H4 (cell line): ENCODE measurements around the gene CRIP3. TPM values are rescaled to one million over a fixed set of nuclear protein-coding genes. Genes with fewer than 3 reads are reported as not detected.

Experiments used
- DNase-seq: peaks from one replicate; pipeline ENCODE4 v3.0.0-alpha.2; 2015; ENCODE audit warnings: low spot score
- total RNA-seq: library from RNA; depleted of rRNA; stranded (reverse); fragments of >200 nt; shearing (Covaris generic); gene quantifications from 2 replicates; pipeline ENCODE4 v1.2.3, GENCODE V29; 2014

CRIP3 gene
- total RNA-seq, 1 experiment from 2014 or later = not detected

GRCh38 chr6:43287717-43288679 is 20.6 kb downstream of the CRIP3 start:
- no peak for DNase-seq

DNA sequence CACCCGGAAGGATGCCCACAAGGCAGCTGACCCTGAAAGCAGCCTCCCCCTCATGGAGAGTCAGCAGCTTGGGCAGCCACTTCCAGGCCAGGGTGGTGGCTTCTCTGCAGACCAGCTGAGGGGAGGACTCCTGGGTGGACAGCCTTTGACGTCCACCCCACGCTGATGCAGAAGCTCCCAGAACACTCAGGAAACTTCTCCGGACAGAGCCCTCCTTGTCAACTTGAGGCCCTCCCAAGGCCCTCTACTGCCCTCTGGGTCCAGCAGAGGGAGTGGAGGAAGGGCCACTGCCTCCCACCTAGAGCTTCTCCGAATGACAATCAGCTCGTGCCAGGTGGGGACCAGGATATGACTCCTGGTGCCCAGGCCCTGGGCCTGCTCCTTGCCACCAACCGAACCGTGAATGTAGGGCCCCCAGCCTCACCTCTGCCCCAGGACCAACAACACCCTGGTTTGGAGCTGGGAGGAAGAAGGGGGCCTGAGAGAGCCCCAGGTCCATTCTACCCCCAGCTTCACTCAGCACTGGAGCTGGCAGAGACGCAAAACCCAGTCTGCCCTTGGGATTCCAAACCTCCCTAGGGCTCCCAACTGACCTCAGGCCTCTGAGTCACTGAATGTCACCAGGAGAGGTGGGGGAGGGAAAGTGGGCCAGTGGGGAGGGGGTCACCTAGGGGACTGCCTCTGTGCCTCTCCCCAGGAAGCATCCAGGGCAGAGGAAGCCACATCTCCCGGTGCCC is 21.5 kb downstream of the CRIP3 start:
- DNase-seq = no peak

DNA sequence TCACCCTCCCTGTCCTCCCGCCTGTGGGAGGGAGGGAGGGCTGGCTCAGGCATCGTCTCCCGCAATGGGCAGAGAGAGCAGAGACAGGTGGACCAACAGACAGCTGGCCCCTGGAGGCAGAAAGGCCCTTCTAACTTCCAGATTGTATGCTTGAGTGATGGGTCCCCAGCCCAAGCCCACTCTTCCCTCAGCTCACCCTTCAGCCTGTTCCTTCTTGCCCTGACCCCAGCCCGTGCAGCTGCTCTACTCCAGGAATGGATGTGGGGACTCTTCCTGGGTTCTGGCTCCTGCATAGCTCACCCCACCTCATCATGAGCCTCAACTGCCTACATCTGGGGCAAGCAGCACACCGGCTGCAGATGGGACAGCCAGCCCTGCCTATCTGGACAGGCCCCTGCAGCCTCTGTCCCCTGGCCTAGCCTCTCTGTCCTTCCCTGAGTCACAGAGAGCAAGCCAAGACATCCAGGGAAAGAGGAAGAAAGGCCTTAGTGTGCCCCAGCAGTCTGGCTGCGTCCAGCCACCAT is 22.1 kb downstream of the CRIP3 start:
- DNase-seq = no peak

- no peak for DNase-seq
Observed at GRCh38 chr6:43285832-43286231, 22.8 kb downstream of the CRIP3 start.

GRCh38 chr6:43284991-43285781 is 23.4 kb downstream of the CRIP3 start:
- no peak for DNase-seq

GRCh38 chr6:43283905-43284304 is 24.7 kb downstream of the CRIP3 start:
- DNase-seq = no peak

DNA sequence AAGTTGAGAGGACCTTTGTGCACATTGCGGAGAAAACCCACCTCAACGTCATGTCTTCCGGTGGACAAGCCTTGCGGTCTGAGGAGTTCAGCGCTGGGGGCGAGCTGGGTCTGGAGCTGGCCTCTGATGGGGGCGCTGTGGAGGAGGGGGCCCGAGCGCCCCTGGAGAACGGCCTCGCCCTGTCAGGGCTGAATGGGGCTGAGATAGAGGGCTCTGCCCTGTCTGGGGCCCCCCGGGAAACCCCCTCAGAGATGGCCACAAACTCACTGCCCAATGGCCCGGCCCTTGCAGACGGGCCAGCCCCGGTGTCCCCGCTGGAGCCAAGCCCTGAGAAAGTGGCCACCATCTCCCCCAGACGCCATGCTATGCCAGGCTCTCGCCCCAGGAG is 25.1 kb downstream of the CRIP3 start:
- DNase-seq = no peak

- no peak for DNase-seq
Observed at GRCh38 chr6:43282636-43283513, 25.8 kb downstream of the CRIP3 start.

DNA sequence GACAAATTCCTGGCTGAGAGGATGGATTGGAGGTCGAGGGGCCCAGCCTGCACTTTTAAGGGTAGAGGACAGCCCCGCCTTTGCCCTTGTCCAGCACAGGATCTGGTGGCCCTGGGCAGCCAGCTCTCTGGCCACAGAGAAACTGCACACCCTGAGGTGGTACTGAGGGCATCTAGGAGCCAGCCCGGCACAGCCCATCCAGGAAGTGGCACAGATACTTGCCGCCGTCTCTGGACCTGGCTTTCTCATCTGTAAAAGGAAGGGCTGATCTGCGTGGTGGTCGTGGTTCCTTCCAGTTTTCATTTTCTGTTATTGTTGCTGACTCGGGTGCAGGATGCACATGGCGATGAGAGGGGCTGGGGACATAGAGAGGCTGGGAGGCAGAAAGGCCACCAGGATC is 26.6 kb downstream of the CRIP3 start:
- no peak for DNase-seq

GRCh38 chr6:43280234-43280633 is 28.4 kb downstream of the CRIP3 start:
- no peak for DNase-seq

DNA sequence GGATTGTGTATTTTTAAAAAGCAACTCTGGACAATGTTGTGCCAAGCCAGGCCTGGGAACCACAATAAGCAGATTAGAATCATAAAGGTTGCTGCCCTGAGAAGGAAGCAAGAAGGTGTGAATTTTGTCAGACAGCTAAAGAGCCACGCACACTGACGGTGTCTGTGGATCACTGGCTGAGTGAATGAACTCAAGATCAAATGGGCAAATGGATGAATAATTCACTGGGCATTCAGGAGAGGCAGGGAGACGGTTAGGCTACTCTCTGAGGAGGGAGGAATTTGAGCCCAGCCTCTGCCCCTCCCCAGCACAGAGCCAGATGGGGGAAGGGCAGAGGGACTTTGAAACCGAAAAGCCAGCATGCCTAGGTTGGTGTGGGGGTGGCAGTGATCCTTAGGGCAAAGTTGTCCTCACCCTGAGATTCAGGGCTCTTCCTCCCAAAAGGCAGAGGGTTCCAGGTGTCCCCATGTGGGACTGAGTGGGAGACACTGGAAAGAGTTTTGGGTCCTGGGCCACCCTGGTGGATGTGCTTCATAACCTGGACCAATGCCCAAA is 30.0 kb downstream of the CRIP3 start:
- no peak for DNase-seq

GRCh38 chr6:43277643-43278523 is 30.7 kb downstream of the CRIP3 start:
- DNase-seq = no peak

- DNase-seq = no peak
Observed at GRCh38 chr6:43277306-43277642, 31.4 kb downstream of the CRIP3 start.

DNA sequence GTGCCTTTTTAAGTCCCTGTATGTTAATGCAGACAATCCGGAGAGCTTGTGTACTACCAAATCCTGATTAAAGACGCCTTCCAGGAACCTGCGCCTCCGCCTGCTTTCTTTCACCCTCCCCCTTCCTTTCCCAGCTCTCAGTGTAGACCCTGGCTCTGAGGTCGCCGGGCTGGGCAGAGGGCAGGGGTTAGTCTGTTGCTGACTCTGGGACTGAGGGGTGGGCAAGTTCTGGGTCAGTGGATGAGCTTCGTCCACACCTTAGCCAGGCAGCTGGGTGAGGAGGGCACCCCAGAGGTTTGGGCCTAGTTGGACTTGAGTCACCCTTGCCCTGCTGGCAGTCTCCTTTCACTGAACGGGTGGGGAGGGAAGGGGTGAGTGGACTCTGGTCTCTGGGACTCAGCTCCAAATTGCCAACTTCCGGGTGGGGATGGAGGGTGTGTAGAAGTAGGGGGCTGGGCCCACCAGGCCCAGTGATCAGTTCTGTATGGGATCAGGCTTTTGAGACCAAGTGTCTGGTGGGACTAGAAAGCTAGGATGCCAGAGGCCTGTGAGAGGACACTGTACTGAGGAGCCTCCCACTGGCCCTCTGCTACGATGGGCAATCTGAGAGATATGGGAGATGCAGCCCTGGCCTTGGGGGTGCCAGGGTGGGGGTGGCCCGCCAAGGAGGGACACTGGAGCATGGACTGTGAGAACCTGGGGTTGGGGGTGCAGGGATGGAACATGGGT is 31.9 kb downstream of the CRIP3 start:
- no peak for DNase-seq

DNA sequence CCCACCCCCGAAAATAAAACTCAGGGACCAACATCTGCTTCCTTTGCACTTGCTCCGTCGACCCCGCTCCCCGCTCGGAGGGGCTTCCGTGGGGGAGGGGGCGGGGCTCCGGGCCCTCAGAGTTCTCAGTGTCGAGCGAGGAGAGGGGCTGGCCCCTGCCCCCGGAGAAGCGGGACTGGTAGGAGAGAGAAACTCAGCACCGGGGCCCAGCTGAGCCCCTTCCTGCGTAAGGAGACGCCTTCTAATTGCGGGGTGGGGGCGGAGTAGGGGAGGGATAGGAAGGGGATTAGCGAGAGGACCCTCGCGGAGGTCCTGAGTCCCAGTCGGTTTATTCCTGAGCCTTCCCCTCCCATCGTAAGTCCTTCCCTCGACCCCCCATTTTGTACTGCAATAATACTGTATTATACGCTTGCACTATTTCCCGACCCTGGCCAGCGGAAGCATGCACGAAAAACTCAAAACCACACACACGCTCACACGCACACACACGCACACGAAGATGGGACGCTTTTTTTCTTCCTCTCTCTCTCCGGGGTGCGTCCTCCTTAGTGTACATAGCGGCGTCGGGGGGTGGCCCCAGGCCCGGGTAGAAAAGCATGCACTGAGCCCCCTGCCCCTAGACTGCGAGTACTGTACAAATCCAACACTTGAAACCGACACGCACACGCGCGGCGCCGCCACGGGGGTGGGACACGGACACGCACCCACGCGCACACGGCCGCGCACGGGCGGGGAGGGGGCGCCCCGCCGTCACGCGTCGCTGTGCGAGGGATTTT is 32.6 kb downstream of the CRIP3 start:
- DNase-seq = no peak

GRCh38 chr6:43274916-43275597 is 33.6 kb downstream of the CRIP3 start:
- no peak for DNase-seq

GRCh38 chr6:43274127-43274915 is 34.3 kb downstream of the CRIP3 start:
- DNase-seq = no peak
